ENCODE results near the gene ACSM6.

The ACSM6 gene

DNA sequence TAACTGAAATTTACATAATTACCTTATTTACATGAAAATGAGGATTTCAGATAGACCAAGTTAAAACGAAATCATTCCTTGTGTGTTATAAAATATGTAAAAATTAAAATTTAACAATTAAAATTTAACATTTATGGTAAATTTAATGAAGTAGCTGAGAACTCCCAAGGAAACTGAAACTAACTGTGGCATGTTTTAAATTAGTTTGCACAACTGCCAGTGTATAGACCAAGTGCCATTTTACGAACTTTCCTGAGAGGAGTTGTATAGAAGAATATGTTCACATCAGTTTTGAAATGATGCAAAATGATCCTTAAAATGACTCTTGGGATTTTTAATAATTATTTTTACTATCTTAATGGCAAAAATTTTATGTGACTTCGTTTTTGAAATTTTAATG, 73.2 kb downstream of the ACSM6 start:
- no peak for DNase-seq (ENCODE audit: low read depth, low spot score)

DNA sequence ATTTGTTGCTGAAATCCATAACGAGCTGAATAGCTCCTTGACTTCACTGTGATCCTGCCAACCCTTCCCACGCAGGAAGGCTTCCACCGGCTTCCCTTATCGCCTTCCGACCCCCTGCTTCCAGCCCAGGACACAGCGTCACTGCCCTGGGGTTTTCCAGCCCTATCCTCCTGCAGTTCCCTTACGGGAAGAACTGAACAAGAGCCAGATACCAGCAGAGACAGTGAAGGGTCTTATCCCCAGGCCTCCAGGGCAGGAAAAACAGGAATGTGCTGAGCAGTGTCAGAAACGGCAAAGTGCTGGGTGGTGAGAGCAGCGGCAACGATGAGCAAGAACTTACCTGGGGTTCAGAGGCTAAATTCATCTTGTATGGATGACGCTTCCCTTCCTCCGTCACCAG, 74.4 kb downstream of the ACSM6 start:
- DNase-seq (ENCODE audit: low read depth, low spot score) = no peak

- DNase-seq (ENCODE audit: low read depth, low spot score) = no peak
These were observed 79.6 kb downstream of the ACSM6 start for GRCh38 chr10:95273393-95274312.

GRCh38 chr10:95275726-95276366, 81.8 kb downstream of the ACSM6 start:
- DNase-seq (ENCODE audit: low read depth, low spot score) = no peak

GRCh38 chr10:95276367-95277200, 82.5 kb downstream of the ACSM6 start:
- DNase-seq (ENCODE audit: low read depth, low spot score) = no peak

DNA sequence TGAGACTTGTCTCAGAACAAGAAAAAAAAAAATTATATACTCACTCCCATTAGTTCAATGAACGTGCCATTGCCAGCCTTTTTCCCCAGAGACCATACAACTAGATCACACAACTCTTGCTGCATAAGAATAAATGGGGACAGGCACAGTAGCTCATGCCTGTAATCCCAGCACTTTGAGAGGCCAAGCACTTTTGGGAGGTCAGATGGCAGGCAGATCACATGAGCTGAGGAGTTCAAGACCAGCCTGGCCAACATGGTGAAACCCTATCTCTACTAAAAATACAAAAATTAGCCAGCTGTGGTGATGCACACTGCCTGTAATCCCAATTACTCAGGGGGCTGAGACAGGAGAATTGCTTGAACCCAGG, 83.1 kb downstream of the ACSM6 start:
- no peak for DNase-seq (ENCODE audit: low read depth, low spot score)

DNA sequence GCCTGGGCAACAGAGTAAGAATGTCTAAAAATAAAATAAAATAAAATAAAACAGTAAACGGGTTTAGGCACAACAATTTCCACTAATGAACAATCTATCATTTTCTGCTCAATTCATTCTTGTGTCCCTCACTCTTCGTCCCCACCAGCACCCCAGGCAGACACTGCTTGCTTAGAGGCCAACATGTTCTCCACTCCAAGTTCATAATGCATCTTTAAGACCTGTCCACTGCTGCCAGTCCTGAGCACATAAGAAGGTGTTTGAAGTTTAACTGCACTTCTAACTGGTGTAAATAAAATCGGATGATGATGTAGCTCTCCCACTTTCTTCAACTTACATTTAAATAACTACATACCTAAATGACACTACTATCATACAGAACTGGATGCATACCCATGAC, 83.6 kb downstream of the ACSM6 start:
- no peak for DNase-seq (ENCODE audit: low read depth, low spot score)

All from activated CD4-positive, CD25-positive, alpha-beta regulatory T cell treated with anti-CD3 and anti-CD28 coated beads, Interleukin-2, amount 50 U/mL, for 16 hours (primary cell).